ENCODE measurements around the gene REC114. TPM values are rescaled to one million over a fixed set of nuclear protein-coding genes. Genes with fewer than 3 reads are reported as not detected.

REC114 gene
- total and polyA plus RNA-seq, 9 of the 15 experiments (the other 6 are each of a cell fraction or from before 2014, with no cell fraction given): 0.07 to 0.24 TPM; not detected in 7

DNA sequence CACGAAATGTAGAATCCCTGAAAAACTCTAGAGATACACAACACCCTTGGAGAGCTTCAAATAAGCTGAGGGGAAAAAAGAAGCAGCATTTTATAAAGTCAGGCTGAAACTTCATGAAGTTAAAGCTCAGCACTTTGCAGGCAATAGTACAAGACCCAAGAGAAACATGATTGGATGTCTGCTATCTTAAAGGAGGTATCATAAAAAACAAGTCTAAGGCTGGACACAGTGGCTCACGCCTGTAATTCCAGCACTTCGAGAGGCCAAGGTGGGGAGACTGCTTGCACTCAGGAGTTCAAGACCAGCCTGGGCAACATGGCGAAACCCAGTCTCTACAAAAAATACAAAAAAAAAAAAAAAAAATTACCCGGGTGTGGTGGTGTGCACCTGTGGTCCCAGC is 147.3 kb downstream of the REC114 start:
- DNase-seq (ENCODE audit: extremely low read depth in 1 of 4, low spot score in 3 of 4) (no peak), ATAC-seq (no peak), FAIRE-seq (no peak)
- no peak overlapping the region for H3K9ac ChIP-seq (ENCODE audit: insufficient read depth in 1 of 2, low read depth in 2 of 2, low read length in 2 of 2)
- H3K4me1 ChIP-seq (replicated peaks in 1 of 2; ENCODE audit: control insufficient read depth in 2 of 2, insufficient read depth in 2 of 2, low read length in 2 of 2): peaks cover 7 to 19% of the 10 kb centered on the region in 2 experiments; a peak in 4 of 5 replicates
- H3K27ac ChIP-seq (ENCODE audit: extremely low read depth, low read depth, low read length): no peak overlapping the region
- intact Hi-C loops (cut with micrococcal nuclease) (loop anchor here (5.0 kb wide), 1 partner anchor 47 kb away; no protein-coding TSS in a partner anchor), in situ Hi-C loops (cut with MboI) (no loop called here)
- no peaks in the 10 kb centered on the region for H3K9me1 ChIP-seq (ENCODE audit: control insufficient read depth, insufficient read depth, low read length)
- H3K4me2 ChIP-seq (ENCODE audit: insufficient read depth, low read length): no peak overlapping the region
- peaks cover 25% of the 10 kb centered on the region for H3K79me2 ChIP-seq (ENCODE audit: control insufficient read depth, insufficient read depth, low read length)
- CTCF ChIA-PET (ENCODE audit: low intra/inter-chr PET ratio): no interaction called here
- peaks cover 46% of the 10 kb centered on the region; the same call in 2 of the 3 replicates for H3K36me3 ChIP-seq (ENCODE audit: control insufficient read depth, insufficient read depth, low read length)
- H4K20me1 ChIP-seq (replicated peaks; ENCODE audit: control insufficient read depth, insufficient read depth, low read length): peaks cover 11% of the 10 kb centered on the region; the same call in 1 of the 2 replicates
- POLR2A ChIA-PET: interaction anchor here (1.2 kb wide), 1 partner anchor 17 kb away, joined by 4 read pairs; no protein-coding TSS in a partner anchor
- H3K9me3 ChIP-seq (replicated peaks; ENCODE audit: control insufficient read depth, insufficient read depth, low read depth, low read length): no peaks in the 10 kb centered on the region
- H3K4me3 ChIP-seq: no peak overlapping the region
- no peaks in the 10 kb centered on the region for H3K27me3 ChIP-seq (ENCODE audit: control insufficient read depth in 2 of 2, insufficient read depth in 2 of 2, low read length in 2 of 2)
- H2AFZ ChIP-seq (ENCODE audit: low read depth, low read length): no peak overlapping the region
- BruUV-seq (replicated peaks): no TSS peak
- WGBS (ENCODE audit: insufficient coverage, low coverage, missing lambda C conversion rate): 88% methylated on average over 4 of the region's 5 CpGs
- TF ChIP-seq CTBP1 (IDR thresholded peaks at IDR 0.05; ENCODE audit: borderline replicate concordance) (no peak), GABPA (tag; conservative IDR thresholded peaks at IDR 0.05; ENCODE audit: low read depth) (no peak), ARHGAP35 (IDR thresholded peaks at IDR 0.05; ENCODE audit: partially characterized antibody) (no peak), GATAD2B (IDR thresholded peaks at IDR 0.05; ENCODE audit: borderline replicate concordance) (no peak), ZNF184 (CRISPR knock-in tag; IDR thresholded peaks at IDR 0.05) (no peak), NR3C1 (CRISPR knock-in tag; IDR thresholded peaks at IDR 0.05) (no peak), MYC (IDR thresholded peaks at IDR 0.05; ENCODE audit: low read depth, low read length) (no peak), MYC (CRISPR knock-in tag; IDR thresholded peaks at IDR 0.05; ENCODE audit: borderline replicate concordance, low read depth) (no peak), EP400 (IDR thresholded peaks at IDR 0.05) (no peak), RBM34 (IDR thresholded peaks at IDR 0.05; ENCODE audit: borderline replicate concordance, insufficient read depth, low read length) (no peak), SRSF3 (IDR thresholded peaks at IDR 0.05; ENCODE audit: insufficient read depth, low read length) (no peak), EWSR1 (IDR thresholded peaks at IDR 0.05; ENCODE audit: borderline replicate concordance, low read depth, partially characterized antibody) (no peak), SLC30A9 (CRISPR knock-in tag; IDR thresholded peaks at IDR 0.05) (no peak), SIRT6 (IDR thresholded peaks at IDR 0.05; ENCODE audit: low read depth, low read length) (no peak), PCBP2 (IDR thresholded peaks at IDR 0.05; ENCODE audit: low read depth, low read length, poor library complexity, severe bottlenecking) (no peak)
- TF ChIP-seq, protein P1, sequence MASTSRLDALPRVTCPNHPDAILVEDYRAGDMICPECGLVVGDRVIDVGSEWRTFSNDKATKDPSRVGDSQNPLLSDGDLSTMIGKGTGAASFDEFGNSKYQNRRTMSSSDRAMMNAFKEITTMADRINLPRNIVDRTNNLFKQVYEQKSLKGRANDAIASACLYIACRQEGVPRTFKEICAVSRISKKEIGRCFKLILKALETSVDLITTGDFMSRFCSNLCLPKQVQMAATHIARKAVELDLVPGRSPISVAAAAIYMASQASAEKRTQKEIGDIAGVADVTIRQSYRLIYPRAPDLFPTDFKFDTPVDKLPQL (IDR thresholded peaks at IDR 0.05; ENCODE audit: extremely low read depth, insufficient read length): no peak
- TF ChIP-seq, protein P2, sequence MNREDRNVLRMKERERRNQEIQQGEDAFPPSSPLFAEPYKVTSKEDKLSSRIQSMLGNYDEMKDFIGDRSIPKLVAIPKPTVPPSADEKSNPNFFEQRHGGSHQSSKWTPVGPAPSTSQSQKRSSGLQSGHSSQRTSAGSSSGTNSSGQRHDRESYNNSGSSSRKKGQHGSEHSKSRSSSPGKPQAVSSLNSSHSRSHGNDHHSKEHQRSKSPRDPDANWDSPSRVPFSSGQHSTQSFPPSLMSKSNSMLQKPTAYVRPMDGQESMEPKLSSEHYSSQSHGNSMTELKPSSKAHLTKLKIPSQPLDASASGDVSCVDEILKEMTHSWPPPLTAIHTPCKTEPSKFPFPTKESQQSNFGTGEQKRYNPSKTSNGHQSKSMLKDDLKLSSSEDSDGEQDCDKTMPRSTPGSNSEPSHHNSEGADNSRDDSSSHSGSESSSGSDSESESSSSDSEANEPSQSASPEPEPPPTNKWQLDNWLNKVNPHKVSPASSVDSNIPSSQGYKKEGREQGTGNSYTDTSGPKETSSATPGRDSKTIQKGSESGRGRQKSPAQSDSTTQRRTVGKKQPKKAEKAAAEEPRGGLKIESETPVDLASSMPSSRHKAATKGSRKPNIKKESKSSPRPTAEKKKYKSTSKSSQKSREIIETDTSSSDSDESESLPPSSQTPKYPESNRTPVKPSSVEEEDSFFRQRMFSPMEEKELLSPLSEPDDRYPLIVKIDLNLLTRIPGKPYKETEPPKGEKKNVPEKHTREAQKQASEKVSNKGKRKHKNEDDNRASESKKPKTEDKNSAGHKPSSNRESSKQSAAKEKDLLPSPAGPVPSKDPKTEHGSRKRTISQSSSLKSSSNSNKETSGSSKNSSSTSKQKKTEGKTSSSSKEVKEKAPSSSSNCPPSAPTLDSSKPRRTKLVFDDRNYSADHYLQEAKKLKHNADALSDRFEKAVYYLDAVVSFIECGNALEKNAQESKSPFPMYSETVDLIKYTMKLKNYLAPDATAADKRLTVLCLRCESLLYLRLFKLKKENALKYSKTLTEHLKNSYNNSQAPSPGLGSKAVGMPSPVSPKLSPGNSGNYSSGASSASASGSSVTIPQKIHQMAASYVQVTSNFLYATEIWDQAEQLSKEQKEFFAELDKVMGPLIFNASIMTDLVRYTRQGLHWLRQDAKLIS (CRISPR knock-in tag; IDR thresholded peaks at IDR 0.05): no peak
- TF ChIP-seq, protein P3, sequence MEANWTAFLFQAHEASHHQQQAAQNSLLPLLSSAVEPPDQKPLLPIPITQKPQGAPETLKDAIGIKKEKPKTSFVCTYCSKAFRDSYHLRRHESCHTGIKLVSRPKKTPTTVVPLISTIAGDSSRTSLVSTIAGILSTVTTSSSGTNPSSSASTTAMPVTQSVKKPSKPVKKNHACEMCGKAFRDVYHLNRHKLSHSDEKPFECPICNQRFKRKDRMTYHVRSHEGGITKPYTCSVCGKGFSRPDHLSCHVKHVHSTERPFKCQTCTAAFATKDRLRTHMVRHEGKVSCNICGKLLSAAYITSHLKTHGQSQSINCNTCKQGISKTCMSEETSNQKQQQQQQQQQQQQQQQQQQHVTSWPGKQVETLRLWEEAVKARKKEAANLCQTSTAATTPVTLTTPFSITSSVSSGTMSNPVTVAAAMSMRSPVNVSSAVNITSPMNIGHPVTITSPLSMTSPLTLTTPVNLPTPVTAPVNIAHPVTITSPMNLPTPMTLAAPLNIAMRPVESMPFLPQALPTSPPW (CRISPR knock-in tag; IDR thresholded peaks at IDR 0.05): no peak

All from K562 (cell line).